Activated T-cell treated with anti-CD3 and anti-CD28 coated beads for 24 hours (primary cell): ENCODE measurements around the gene SLIT3.

Experiments used
- DNase-seq: peaks from one replicate; pipeline ENCODE4 v3.0.0-alpha.2; 2020; ENCODE audit warnings: low read depth

SLIT3 gene

DNA sequence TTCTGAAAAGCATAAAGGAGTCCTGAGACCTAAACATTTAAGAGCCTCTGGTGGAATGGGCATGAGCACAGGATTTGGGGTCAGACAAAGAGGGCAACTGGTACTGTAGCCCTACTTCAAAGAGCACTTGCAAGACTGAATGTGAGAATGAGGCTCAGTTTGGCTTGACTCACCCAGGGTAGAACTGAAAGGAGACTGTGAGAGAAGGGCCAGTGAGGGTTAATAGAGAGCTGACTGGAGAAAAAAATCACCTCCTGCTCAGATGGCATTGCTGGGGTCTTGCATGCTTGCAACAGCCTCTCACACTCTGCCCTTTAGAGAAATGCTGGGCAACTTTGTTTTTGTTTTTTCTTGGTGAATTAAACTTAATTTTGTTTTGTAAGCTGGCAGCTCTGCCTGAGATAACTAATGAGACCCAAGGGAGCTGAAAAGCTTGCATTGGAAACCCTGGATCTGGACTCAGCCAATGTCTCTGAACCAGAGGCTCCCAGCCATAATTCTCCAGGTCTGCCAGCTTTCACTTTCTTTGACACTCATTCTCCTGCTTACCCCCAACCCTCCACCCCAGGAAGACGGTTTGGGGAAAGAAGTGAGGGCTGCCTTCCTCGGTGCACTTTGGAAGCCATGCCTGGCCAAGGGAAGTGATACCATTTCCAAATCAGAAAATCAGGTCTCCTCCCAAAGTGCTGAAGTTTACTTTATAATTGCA is 560.7 kb downstream of the SLIT3 start:
- DNase-seq: no peak

DNA sequence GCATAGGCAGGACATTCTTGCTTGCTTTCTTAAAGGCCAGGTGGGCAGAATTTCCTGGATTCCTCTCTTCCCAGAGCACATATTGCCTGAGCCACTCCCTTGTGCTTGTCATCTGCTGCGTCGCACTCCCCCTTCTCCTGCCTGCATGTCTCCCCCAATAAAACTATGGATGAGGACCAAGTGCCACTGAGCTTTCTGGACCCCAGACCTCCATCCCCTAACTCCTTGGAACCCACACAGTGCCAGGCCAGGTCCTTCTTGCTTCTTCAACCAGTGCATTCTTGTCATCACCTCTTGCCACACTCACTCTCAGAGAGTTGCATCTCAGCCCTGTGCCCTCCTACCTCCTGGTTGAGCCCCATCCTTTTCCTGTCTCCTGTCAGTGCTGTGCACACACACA is 563.9 kb downstream of the SLIT3 start:
- no peak for DNase-seq

DNA sequence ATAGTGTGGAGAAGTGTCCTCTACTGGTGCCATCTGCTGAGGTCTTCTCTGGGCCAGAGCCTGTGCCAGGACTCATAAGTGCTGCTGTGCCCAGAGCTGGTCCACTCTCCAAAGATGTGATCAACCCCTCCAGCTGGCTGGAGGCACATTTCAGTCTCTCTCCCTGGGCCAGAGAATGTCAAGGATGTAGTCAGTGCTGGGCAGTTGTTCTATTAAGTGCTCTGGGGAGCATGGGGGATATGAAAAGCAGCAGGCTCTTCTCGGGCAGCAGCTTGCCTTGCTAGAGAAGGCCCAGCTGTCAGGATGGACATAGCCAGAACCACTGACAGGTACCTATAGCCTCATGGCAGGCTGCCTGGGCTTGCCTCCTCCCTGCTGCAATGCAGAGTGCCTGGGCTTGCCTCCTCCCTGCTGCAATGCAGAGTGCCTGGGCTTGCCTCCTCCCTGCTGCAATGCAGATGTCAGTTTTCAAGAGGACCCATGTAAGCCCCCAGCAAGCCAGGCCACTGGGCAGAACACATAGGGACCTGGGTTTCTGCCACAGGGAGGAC is 564.6 kb downstream of the SLIT3 start:
- DNase-seq: no peak

DNA sequence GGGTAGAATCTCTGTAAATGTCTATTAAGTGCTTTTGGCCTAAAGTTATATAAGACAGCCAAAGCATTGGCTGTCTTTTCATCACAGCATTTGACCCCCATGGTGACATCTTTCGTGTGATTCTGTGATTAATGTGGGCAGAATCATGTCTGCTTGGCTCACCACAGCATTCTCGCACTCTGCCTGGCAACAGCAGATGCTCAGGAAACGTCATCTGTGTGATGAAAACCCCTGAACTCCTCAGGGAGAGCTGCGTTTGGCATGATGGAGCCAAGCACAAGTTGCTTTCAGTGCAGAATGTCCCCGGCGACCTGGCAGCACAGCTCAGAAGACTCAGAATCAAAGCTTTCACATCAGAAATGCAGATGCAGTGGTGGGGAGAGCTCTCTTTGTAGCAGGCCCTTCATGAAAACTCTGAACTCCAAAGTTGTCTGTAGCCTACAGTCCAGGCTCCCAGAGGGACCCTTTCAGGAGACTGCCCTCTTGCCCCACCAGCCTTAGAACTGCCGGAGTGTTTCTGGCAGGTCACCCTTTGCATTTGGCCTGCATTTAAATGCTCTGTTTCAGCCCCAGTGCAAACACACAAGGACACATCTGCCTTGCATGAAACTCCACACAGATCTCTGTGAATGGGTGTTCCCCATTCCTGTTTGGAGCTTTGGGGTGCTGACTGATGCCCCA is 566.2 kb downstream of the SLIT3 start:
- no peak for DNase-seq

DNA sequence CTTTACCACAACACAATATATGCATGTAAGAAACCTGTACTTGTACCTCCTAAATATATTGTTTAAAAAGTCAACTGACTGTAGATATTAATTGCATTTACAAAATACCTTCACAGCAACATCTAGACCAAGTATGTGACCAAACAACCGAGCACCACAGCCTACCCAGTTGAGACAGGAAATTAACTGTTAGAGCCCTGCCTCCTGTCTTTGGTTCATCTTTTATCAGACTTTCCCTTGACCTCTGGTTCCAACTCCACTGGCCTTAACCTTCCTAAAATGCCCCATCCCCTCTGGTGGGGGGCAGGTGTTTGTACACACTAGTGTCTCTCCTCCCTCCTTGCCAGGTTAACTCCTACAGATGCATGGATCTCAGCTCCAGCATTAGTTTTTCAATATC is 566.8 kb downstream of the SLIT3 start:
- no peak for DNase-seq

DNA sequence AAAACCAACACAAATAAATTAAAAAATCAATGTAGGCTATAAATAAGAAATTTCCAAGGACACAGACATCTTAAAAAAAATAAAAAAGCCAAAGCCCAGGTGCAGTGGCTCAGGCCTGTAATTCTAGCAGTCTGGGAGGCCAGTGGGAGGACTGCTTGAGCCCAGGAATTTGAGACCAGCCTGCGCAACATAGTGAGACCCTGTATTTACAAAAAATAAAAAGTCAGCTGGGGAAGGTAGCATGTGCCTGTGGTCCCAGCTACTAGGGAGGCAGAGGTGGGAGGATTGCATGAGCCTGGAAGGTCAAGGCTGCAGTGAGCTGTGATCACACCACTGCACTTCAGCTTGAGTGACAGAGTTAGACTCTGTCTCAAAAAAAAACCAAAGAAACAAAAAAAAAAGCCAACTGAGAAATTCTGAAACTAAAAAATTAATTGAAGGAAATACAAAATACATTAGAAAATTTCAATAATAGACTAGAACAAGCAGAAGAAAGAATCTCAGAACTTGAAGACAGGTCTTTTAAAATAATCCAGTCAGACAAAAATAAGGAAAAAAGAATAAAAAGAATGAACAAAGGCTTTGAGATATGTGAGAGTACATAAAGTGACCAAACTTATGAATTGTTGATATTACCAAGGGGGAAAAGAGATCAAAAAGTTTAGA is 572.3 kb downstream of the SLIT3 start:
- no peak for DNase-seq

DNA sequence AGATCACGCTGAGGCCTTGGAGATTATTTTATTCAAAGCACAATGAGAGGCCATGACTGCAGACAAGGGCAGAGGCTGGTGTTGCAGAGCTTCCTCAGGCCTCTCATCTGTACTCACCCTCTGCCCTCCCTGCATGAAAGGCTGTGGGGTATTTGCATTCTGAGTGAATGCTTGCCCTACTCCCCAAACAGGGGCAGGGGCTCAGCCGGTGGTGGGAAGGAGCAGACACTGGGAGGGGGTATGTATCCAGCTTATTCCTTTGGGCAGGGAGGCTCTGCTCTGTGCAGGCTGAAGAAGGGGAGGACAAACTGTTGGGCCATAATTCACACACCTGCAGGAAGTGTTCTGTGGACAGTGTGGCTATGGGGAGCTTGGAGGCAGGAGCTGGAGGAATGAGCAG is 573.4 kb downstream of the SLIT3 start:
- DNase-seq: no peak

DNA sequence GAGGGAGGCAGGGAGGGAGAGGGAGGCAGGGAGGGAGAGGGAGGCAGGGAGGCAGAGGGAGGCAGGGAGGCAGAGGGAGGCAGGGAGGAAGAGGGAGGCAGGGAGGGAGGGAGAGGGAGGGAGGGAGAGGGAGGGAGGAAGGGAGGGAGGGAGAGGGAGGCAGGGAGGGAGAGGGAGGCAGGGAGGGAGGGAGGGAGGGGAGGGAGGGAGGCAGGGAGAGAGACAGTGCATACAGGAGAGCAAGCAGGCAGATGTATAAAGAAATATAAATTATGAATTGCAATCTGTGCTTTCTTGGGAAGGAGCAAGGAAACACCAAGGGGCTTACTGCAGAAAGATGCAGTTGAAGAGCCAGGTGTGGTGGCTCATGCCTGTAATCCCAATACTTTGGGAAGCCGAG is 574.6 kb downstream of the SLIT3 start:
- DNase-seq: no peak

DNA sequence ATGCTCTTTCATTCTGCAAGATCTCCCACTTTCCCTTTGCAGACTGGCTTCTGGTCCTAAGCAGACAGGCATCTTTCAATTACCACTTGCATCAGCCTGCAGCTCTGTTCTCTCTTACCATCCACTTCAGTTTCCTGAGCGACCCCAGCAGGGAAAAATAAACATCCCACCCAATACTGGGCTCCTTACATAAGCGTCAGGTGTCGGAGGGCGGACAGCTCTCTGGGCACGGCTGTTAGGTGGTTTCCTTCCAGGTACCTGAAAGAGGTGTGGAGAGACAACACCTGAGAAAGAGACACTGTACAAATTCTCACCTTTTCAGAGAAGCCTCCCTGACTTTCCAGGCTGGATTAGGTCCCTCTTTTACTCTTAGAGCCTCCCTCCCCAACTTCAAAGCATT is 576.7 kb downstream of the SLIT3 start:
- no peak for DNase-seq

DNA sequence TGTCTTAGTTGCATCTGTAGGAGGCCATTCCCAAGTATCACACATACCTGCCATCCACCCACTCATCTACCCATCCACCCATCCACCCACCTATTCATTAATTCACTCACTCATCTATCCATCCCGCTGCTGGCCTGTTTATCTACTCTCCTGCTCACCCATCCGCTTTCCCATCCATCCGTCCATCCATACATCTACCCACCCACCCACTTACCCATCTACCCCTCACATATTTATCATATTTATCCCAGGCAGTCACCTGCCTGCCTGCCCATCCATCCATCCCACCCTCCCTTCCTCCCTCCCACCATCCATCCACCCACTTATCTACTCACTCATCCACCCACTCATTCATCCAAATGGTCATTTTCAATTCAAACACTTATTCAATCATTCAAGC is 577.9 kb downstream of the SLIT3 start:
- no peak for DNase-seq

DNA sequence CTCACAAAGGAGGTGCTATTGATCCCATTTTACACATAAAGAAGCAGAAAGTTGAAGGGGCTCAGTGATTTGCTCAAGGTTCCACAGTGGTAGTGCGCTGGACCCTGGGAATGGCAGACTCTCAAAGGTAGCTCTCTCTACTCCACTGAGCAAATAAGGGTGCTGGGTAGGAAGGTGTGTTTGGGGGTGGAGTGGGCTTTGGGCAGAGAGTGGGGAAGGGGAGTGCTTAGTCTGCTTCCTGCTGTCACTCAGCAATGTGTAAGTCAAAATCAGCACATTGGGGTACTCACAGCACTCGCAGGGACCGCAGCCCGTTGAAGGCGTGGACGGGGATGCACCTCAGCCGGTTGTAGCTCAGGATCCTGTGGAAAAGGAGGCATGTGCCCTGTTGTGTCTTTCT is 579.0 kb downstream of the SLIT3 start:
- DNase-seq: no peak

DNA sequence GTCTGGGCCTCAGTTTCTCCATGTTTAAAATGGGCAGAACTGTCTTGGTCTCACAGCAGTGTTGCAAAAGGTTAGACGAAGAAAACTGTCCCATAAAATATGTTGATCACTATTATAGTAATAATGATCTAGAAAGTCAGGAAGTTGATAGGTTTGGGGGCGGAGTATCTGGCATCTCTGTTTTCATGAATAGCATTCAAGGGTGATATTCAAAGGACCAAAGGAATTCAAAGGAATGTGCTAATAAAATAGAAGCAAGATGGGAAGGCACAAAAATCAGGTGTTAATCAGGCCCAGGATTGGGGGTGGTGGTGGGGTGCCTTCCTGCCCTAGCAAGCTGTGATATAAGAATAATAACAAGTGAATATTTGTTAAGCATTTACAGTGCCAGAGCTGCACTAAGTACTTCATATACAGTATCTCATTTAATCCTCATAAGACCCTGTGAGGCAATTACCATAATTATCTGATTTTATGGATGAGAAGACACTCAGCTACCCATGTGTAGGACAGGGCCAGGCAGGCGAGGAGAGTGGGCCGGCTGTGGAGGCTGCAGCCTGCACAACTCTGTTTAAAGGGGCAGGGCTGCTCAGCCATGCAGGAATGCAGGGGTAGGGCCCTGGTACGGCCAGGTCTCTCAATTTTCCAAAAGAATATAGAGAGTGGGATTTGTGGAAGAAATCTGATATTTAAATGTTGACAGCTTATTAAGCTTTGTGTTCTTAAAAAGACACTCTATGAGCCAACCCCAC is 579.8 kb downstream of the SLIT3 start:
- DNase-seq: no peak

DNA sequence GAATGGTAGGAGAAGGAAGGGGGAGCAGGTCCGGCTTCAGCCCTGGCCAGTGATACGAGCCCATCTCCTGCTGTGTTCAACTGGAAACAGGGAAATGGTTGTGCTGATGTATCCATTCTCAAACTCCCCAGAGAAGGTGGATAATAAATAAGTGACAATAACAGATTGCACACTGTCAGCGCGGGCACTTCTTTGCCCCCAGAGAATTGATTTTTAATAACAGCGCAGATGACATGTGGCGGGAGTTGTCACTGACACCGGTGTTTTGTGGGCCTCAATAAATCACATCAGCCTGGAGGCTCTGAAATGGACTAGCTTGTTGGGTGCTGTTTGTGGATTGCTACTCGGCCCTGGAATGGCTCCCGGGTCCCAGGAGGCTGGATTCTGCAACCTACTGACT is 580.4 kb downstream of the SLIT3 start:
- DNase-seq: no peak

DNA sequence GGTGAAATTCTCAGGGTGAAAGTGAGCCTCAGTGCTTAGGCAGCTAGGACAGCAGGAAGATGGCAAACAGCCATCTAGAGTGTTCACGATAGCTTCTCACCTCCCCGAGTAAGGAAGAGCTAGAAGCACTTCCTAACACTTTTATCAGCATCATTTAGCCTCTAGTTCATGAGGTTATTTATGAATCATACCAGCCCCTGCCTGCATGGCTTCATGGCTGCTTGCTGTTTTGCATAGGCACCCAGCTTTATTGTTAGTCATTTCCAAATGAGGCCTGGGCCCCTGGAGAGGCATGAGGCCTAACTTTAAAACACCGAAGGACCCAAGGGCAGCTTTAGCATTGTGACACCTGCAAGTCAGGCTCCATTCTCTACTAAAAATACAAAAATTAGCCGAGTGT is 586.9 kb downstream of the SLIT3 start:
- DNase-seq: no peak

DNA sequence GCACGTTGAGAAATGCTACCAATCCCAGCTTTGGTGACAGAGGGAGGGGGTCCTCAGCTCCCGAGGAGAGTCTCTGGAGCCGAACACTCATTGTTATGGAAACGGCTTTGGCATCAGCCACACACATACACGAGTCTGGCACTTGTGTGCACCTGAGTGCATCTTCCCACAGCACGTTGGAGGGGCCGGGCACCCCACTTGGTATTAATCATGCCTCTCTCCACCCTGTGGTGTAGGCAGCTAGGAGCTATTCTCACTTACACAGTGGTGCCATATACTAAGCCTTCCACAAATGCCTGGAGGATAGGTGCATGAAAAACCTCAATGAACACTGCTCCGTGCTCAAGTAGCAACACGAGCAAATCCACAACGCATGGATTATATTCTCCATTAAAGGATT is 587.9 kb downstream of the SLIT3 start:
- DNase-seq: no peak

DNA sequence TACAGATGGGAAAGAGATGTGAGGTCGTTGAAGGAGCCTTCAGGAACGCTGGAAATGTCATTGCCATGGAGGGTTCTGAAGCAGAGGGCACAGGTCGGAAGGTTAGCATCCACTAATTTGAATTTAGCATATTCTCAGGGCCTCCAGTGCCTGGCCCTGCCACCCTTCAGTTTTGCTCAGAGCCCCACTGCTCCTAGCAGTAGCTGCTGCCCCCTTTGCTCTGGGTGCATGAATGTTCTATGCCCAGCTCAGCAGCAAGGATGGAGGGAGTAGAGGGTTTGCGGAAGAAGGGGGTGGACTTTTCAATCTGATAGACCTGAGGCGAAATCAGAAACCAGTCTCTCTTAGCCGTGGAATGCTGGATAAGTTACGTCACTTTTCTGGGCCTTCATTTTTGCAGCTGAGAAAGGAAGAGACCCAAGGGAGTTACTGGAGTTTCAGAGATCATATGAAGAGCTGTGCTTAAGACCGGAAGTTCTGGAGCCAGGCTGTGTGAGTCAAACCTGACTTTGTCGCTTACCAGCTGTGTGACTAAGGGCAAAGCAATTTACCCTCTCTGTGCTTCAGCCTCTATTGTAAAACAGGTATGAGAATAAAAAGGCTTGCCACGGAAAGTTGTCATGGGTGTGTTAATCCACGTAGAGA is 588.5 kb downstream of the SLIT3 start:
- DNase-seq: no peak

DNA sequence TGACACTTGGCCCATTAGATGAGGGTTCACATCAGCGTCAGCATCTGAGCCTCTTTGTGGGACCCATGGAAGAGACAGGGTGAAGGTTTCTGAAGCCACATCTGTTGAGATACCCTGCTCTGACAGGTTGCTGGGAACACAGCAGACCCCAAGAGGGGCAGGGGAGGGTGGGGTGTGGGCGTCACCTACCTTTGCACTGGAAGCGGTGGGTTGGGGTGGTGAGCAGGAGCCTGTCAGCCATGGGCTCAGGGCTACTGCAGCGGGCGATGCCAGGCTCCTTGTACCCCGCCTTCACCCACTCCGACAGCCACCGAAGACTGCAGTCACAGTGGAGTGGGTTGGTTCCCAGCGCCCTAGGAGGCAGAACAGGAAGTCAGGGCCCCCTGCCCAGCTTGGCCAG is 590.2 kb downstream of the SLIT3 start:
- no peak for DNase-seq

DNA sequence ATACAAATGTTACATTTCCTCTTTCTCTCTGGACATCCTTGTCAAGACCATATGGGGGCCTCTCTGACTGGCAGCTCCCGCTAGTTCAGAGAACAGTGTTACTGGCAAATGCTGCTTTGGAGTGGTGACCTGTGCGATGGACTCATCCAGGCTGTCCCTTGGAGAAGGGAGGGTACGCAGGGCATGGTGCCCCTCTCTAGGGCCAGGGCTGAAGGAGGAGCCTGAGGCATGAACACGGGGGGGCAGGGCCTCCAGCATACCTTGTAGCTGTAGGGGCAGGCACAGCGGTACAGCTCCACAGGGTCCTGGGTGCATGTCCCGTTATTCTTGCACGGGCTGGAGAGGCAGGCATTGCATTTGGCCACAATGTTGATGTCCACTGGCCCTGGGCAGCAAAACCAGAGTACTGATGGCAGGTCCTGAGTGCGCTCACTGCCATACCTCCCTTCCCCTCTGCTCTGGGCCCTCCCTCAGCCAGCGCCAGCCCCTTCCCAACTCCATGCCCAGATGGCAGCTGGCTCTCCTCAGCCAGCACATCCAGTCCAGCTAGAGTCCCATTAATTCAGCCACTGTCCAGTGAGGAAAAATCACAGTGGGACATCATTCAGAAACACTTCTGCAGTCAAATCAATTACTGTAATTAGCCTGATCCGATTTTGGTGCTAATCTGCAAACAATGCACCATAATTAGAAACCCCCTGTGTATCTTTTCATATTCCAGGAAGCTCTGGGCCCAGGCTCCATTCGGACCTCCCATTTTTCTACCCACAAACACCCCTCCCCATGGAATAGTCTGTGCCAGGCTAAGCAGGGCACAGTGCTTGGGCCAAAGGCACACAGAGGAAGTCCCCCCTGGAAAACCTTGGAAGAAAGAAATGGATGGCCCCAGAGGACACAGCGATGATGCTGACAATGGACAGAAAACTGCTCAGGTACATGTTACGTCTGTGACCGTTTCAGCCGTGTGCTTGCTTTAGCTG is 592.9 kb downstream of the SLIT3 start:
- DNase-seq: no peak

DNA sequence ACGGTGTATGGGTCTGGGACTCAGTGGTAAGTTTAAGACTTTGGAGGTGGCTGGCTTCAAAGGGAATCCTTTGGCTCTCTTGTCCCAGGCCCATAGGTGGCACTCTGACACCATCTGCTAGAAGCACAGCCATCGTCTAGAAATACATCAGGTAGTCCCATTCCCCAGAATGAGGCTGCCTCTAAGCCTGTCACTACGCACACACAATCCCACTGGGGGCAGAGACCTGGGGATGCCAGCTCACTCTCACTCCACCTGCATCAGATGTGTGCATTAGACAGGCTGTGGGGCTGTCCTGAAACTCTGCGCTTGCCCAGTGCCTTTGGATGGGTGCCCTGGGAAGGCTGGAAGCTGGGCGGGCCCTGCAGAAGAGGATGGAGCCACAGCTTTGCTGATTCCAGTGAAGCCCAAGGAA is 594.3 kb downstream of the SLIT3 start:
- no peak for DNase-seq

DNA sequence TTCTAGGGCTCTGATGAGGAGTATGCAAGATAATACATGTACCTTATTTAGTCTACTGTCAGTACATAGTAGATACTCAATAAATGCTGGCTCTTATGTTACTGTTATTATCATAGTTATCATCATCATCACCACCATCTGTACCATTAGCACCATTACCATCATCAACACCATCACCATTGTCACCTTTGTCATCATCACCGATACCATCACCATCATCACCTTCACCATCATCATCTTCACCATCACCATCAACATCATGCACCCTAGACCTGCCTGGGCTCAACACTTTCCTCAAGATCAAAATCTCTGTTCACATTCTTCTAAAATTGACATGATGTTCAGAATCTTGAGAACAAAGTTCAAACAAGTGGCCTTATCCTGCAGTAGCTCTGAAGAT is 595.6 kb downstream of the SLIT3 start:
- no peak for DNase-seq

DNA sequence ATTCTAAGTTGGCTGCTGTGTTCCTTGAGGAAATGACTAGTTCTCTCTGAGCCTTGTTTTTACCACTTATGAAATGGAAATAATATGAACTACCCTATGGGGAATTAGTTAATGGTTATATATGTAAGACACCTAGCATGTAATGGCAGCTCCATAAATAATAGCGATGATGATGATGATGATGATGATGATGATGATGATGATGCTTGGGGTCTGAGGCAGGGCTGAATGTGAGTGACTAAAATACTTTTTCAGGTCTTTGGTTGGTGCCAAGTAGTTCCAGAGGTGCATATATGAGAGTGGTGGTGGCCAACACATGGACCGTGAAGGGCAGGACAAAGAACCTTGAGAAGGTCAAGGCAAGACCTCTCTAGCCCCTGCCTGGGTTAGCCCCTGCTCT is 598.4 kb downstream of the SLIT3 start:
- DNase-seq: no peak
